Lower lobe of right lung (tissue), 2 donors: ENCODE data around the gene IWS1. TPM values are rescaled to one million over a fixed set of nuclear protein-coding genes. Genes with fewer than 3 reads are reported as not detected.

ENCODE experiments used
- ATAC-seq, 2 donors: fragments of 200-7000 bp; cut with Tn5 transposase; one replicate each; pipeline ENCODE4 v1.9.1; 2020 to 2022; ENCODE audit warnings: mild to moderate bottlenecking in 2 of 2, moderate library complexity in 2 of 2
- DNase-seq: peaks from one replicate; pipeline ENCODE4 v3.0.0-alpha.2; 2020
- H3K27ac ChIP-seq: fragments of 200-600 bp; one replicate; pipeline ENCODE4 v1.8.0; 2022
- H3K27me3 ChIP-seq: fragments of 200-600 bp; one replicate; pipeline ENCODE4 v1.8.0; 2022; ENCODE audit warnings: low read depth
- H3K36me3 ChIP-seq: fragments of 200-600 bp; one replicate; pipeline ENCODE4 v1.8.0; 2022; ENCODE audit warnings: mild to moderate bottlenecking
- H3K4me1 ChIP-seq: fragments of 200-600 bp; one replicate; pipeline ENCODE4 v1.8.0; 2022
- H3K4me3 ChIP-seq: fragments of 200-600 bp; one replicate; pipeline ENCODE4 v1.8.0; 2022; ENCODE audit warnings: mild to moderate bottlenecking
- H3K9me3 ChIP-seq: fragments of 200-600 bp; one replicate; pipeline ENCODE4 v1.8.0; 2022
- CTCF ChIP-seq: fragments of 200-600 bp; IDR thresholded peaks from one replicate; pipeline ENCODE4 v1.8.0; 2022; ENCODE audit warnings: antibody characterized with exemption, mild to moderate bottlenecking
- intact Hi-C: fragments of 100-400 bp; cut with DNase I; formaldehyde crosslinking; loops from one replicate; pipeline ENCODE4 v1.11.0; 2022
- total RNA-seq: library from RNA; stranded (reverse); fragmentation: NEBNext Ultra II Directional; extraction: Animal tissue kit (Norgen Biotek cat#: 25700); gene quantifications from one replicate; pipeline ENCODE4 v1.2.1, GENCODE V29; 2021
- donor health status: DM: no; HTN: yes; CAD: no; lungs with severe emphysema.

IWS1 gene
- total RNA-seq, 1 donor from 2014 or later, result 36.7 TPM

- ATAC-seq (peak; percentile 60 to 66), DNase-seq (no peak)
- H3K27ac ChIP-seq, result no peak overlapping the region
- peaks cover 10% of the 10 kb centered on the region for H3K4me1 ChIP-seq
- H3K27me3 ChIP-seq, result no peaks in the 10 kb centered on the region
- peaks cover 98% of the 10 kb centered on the region for H3K36me3 ChIP-seq
- no peak overlapping the region for H3K4me3 ChIP-seq
- intact Hi-C loops, result loop anchor here (10.0 kb wide), 1 partner anchor 162 kb away; no protein-coding TSS in a partner anchor
- TF ChIP-seq CTCF, result no peak
- no peaks in the 10 kb centered on the region for H3K9me3 ChIP-seq
Measured at GRCh38 chr2:127486247-127487058, 39.8 kb downstream of the IWS1 start.

DNA sequence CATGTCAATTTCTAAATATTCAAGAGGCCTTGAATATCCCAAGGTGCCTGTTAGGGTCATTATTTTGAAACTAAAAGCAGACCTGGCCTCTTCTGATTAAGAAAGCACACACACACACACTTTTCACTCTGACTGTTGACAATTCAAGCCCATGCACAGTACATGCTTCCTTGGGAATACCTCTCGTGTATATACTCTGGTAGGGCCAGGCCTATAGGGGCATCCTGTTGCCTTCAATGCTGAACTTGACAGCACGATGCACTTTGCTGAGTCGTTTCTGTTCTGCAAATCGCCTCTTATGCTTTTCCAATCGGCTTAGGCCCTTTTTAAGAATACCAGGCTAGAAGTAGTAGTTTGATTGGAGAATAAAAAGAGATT is 40.6 kb downstream of the IWS1 start:
- DNase-seq (no peak), ATAC-seq (peak; percentile 43 to 48)
- Histone ChIP-seq H3K9me3 (no peaks in the 10 kb centered on the region), H3K27me3 (no peaks in the 10 kb centered on the region), H3K4me1 (peaks cover 10% of the 10 kb centered on the region), H3K36me3 (peaks cover 98% of the 10 kb centered on the region), H3K27ac (no peak overlapping the region), H3K4me3 (no peak overlapping the region)
- intact Hi-C loops, result loop anchor here (10.0 kb wide), 1 partner anchor 161 kb away; no protein-coding TSS in a partner anchor
- no peak for TF ChIP-seq CTCF

DNA sequence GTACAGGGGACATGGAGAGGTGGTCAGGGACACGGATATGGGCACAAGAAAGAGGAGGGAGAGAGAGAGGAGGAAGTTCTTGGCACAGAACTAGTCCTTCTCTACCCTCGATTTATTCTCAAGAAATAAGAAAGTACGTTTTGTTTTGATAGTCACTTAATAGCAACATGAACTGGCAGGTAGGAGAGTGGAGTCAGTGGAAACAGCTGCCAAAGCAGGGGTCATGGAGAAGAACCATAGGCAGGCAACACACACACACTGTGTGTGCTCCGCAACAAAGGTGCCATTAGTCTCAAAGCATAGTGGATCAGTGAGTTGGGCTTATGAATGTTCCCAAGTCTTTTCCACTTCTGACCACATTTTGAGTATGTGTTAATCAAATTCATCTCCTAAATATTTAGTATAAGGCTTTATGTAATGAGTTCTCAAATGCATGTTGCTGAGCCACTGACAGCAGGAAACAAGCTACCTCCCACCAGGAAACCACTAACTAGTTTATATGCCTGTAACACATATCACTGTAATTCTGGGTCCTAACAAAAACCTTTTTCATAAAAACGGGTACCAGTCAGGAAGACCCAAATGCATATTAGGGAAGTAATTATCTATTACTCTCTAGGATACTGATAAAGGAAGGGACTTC is 41.1 kb downstream of the IWS1 start:
- Histone ChIP-seq H3K27me3 (no peaks in the 10 kb centered on the region), H3K27ac (no peak overlapping the region), H3K4me3 (no peak overlapping the region), H3K9me3 (no peaks in the 10 kb centered on the region), H3K4me1 (peaks cover 10% of the 10 kb centered on the region), H3K36me3 (peaks cover 98% of the 10 kb centered on the region)
- no peak for TF ChIP-seq CTCF
- DNase-seq (no peak), ATAC-seq (no peak)
- intact Hi-C loops, result loop anchor here (10.0 kb wide), 1 partner anchor 160 kb away; no protein-coding TSS in a partner anchor

GRCh38 chr2:127482031-127482430 is 44.3 kb downstream of the IWS1 start:
- peaks cover 10% of the 10 kb centered on the region for H3K4me1 ChIP-seq
- no peaks in the 10 kb centered on the region for H3K9me3 ChIP-seq
- DNase-seq (no peak), ATAC-seq (no peak)
- intact Hi-C loops, result loop anchor here (10.0 kb wide), 1 partner anchor 157 kb away; no protein-coding TSS in a partner anchor
- H3K27me3 ChIP-seq, result no peaks in the 10 kb centered on the region
- TF ChIP-seq CTCF, result no peak
- H3K27ac ChIP-seq, result no peak overlapping the region
- H3K4me3 ChIP-seq, result no peak overlapping the region
- peaks cover 70% of the 10 kb centered on the region for H3K36me3 ChIP-seq

DNA sequence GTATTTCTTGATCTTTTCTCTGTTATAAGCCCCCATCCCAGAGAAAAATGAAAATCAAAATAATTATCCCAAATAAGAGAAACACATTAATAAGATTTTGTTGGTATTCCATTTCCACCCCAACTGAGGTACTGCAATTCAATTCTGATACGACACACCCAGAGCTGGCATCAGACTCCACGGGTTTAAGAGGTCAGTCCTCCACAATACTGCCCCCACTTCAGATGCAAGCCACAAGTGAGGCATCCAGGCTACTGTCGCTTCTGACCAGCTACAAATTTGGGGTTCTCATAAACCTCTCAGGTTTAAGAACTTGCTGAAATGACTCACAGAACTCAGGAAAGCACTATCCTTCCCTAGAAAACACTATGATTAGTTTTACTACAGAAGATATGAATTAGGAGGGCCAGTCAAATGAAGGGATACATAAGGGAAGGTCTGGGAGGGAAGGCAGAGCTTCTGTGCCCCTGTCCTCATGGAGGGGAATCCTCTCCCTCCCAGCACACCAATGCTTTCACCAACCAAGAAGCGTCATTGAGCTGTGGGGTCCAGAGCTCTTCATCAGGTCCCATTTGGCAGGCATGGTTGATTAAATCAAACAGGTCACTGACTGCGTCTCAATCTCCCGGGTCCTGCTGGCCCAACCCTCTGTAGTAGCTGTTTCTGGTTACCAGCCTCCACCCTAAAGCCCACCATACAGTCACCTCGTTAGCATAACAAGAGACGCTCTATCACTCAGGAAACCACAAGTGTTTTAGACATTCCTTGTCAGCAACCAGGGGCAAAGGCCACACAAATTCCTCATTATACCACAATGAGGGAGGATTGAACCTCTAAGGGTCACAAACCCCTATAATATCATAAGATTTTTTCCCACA is 46.2 kb downstream of the IWS1 start:
- no peak overlapping the region for H3K4me3 ChIP-seq
- intact Hi-C loops, result loop anchor here (10.0 kb wide), 1 partner anchor 155 kb away; no protein-coding TSS in a partner anchor
- ATAC-seq, result no peak
- H3K36me3 ChIP-seq, result peaks cover 51% of the 10 kb centered on the region
- no peak for DNase-seq
- H3K27ac ChIP-seq, result no peak overlapping the region
- H3K9me3 ChIP-seq, result no peaks in the 10 kb centered on the region
- no peak for TF ChIP-seq CTCF
- H3K4me1 ChIP-seq, result no peaks in the 10 kb centered on the region
- no peaks in the 10 kb centered on the region for H3K27me3 ChIP-seq
